ENCODE data around the gene MATN3.
A peak's percentile ranks its signal among the peaks of the same experiment; 100 is the strongest.

GRCh38 chr2:20052861-20053281 lies 40.4 kb upstream of the MATN3 start:
- TF ChIP-seq, protein P1, sequence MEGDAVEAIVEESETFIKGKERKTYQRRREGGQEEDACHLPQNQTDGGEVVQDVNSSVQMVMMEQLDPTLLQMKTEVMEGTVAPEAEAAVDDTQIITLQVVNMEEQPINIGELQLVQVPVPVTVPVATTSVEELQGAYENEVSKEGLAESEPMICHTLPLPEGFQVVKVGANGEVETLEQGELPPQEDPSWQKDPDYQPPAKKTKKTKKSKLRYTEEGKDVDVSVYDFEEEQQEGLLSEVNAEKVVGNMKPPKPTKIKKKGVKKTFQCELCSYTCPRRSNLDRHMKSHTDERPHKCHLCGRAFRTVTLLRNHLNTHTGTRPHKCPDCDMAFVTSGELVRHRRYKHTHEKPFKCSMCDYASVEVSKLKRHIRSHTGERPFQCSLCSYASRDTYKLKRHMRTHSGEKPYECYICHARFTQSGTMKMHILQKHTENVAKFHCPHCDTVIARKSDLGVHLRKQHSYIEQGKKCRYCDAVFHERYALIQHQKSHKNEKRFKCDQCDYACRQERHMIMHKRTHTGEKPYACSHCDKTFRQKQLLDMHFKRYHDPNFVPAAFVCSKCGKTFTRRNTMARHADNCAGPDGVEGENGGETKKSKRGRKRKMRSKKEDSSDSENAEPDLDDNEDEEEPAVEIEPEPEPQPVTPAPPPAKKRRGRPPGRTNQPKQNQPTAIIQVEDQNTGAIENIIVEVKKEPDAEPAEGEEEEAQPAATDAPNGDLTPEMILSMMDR (IDR thresholded peaks at IDR 0.05), result no peak
- peak in 1 of 2 donors; percentile 20 for TF ChIP-seq POLR2A (IDR thresholded peaks at IDR 0.05)
